Epithelial cell of esophagus (primary cell): Measurements from ENCODE around the gene CHAMP1.
"Not testable (repeated sequence)": the region's sequence is repeated elsewhere in the genome, so short reads cannot be mapped to it uniquely, and the experiment has no call there.

ENCODE experiments used
- DNase-seq: peaks from one replicate; pipeline ENCODE4 v3.0.0; 2010; ENCODE audit warnings: low read depth
- H3K4me3 ChIP-seq: 2 replicates; pipeline ENCODE4 v1.5.1; 2011; ENCODE audit warnings: mild to moderate bottlenecking, low read length, control low read depth
- CTCF ChIP-seq: IDR thresholded peaks from 2 replicates; pipeline ENCODE4 v1.5.1; 2011; ENCODE audit warnings: low read depth, mild to moderate bottlenecking, low read length, control low read depth, inconsistent platforms; ENCODE audit not compliant: insufficient read depth; ENCODE audit errors: missing control alignments

Gene CHAMP1

GRCh38 chr13:114352763-114353162, 38.5 kb downstream of the CHAMP1 start:
- peak; percentile 20 for TF ChIP-seq CTCF
- DNase-seq, H3K4me3 ChIP-seq: not testable (repeated sequence)

- not testable (repeated sequence) for H3K4me3 ChIP-seq, DNase-seq
These were observed 39.1 kb downstream of the CHAMP1 start for GRCh38 chr13:114353382-114353781.
